DMS 273 treated with DMSO at 0.1 percent for 48 hours (cell line): Measurements from ENCODE around the gene TMEM242.
"Not testable (repeated sequence)": the region's sequence is repeated elsewhere in the genome, so short reads cannot be mapped to it uniquely, and the experiment has no call there.

Source experiments
- DNase-seq: peaks from one replicate; lab custom pipeline; 2025; lab: John Stamatoyannopoulos, UW

Gene TMEM242

DNA sequence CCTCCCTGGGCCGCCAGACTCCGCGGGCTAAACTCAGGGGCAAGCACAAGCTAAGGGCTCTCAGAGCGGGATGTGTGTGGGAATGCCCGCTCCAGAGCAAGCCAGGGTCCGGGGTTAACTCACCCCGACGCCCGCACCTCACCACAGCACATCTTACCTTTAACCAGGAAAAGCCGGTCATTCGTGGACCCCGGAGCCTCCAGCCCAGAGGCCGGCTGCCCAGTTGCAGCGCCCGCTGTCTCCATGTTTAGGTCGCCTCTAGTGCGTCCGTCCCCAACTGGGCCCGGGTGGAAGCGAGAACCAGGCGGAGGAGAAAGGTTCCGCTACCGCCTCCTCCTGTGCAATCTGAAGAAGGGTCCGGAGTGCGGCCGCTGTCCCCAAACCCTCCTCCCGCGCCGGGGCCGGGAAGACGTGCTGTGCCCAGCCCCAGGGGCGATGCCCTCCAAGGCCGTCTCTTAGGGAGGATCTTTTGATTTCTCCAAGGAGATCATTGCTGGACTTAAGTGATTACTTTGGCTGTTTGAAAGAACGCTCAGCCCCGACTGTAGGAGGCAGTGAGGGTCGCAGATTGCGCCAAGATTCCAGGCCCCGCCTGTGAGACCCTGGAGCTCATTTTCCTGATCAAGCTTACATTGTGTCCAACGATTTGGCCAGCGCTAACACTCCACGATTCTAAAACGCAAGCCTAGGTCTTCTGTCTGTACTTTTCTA, at the start of gene TMEM242:
Gene TMEM242, minus strand, starts transcription at position 265 of the 711 bp plus-strand sequence. Its CDS starts 20 bp downstream, at position 245.
- no peak for DNase-seq

DNA sequence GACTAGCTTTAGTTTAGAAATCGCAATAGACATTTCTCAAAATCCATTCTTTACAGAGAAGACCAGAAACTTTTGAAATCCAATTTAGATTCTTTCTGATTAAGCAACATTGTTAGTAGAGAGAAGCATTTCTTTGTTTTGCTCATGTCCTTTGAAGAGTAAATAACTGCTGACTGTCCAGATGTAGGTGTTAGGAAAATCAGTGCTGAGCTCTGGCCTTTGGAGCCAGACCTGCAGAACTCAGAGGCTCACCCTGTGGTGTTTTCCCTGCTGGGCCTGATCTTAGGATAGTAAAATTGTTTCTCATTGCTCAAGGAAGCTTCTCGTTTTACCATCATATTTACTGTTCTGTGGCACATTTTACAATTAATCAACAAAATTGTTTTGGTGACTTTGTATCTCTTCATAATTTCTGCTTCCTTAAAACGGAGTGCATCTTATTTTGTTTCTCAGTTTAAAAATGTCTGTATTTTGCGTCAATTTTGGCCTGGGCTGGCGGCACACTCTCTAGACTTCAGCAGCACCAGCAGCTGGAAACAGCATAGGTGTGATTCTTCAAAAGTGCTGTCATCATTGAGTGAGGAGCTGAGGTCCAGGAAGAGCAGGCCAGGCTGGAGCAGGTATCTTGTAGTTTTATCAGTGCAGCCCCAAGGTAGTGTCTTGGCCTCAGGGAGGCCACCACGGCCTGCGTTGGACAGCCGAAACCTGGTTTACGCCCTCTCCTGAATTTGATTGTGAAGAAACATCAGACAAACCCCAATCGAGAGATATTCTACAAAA, 49.4 kb upstream of the TMEM242 start:
- no peak for DNase-seq

DNA sequence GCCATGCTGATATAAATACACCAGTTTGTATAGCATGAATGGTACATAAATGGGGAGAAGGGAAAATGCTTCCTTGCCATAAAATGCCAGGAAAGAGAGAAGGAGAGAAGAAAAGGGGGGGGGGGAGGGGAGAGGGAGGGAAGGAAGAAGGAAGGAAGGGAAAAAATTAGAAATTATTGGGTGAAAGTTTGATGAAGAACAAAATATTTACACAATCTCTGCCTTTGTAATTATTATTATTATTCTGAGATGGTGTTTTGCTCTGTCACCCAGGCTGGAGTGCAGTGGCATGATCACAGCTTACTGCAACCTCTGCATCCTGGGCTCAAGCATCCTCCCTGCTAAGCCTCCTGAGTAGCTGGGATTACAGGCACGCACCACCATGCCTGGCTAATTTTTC, 47.4 kb upstream of the TMEM242 start:
- DNase-seq = no peak

DNA sequence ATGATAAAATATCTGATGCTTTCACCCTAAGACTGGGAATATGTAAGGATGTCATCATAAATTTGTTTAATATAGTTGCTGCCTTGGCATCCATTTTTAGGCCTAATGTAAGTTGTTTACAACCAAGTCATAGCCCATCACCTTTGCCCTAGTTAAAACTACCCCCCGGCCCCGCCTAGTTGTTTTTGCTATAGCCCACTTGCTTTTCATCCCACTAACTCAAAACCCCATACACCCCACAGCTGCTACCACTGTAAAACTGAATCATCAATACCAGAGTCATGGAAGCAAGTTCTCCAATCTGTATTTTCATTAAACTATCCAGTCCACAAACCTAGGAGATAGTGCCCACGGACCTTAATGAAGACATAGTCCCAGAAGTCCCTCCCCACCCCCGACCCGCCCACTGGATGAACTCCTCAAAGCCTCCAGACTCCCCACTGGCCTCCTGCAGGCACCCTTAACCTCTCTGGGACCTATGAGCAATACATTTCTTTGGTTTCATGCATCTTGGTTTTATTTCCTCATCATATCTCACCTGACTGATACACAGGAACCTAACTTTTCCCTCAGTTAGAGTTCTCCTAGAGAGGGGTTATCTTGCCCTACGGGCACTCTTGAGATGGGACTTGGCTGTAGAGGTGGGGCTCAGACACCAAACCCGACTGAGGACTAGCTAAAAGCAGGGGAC, 45.2 kb upstream of the TMEM242 start:
- no peak for DNase-seq

DNA sequence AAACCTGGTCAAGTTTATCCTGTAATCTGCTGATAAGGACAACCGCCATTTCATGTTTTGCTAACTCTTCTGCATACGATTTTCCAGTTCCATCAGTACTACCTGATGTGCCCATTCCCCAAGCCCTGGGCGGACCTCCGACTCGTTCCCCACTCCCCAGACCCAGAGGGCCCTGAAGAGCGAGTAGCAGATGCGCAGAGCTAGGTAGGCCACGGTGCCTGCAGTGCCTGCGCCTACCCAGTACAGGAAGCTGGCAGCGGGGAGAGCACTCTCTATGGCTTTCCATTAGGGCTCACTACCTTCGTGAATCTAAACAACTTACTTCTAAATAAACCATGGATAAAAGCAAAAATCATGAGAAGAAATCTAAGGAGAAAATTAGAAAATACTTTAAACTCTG, 43.3 kb upstream of the TMEM242 start:
- DNase-seq = no peak

DNA sequence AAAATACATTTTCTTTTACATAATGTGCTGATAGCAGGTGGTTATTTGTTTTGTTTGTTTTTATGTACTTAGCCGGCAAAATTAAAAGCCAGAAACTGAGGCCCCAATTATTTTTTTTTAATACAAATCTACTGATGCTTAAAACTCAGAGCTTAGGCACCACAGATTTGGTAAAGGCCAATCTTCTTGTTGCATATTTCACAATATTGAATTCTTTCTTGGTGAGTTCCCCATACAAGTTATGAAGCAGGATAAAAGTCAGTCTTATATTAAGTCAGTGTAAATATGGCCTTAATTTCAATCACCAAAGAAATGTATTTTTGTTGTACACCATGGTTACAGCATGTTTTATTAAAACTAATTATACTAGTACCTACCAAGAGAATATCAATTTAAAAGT, 41.4 kb upstream of the TMEM242 start:
- DNase-seq = no peak

DNA sequence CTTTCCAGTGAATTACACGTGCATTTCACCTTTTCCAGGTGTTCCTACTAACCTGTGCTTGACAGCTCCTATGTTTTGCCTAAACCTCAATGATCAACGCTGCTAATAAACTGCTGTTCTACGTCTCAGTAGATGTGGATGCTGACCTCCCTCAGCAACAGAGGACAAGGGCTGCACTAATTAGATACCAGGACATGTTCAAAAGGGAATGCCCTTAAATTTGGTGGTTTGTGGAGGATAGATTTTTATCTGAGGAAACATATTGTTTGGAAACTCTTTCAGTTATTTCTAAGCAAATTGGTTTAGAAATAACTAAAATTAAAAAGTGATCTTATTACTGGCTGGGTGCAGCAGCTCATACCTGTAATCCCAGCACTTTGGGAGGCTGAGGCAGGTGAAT, 38.6 kb upstream of the TMEM242 start:
- no peak for DNase-seq

DNA sequence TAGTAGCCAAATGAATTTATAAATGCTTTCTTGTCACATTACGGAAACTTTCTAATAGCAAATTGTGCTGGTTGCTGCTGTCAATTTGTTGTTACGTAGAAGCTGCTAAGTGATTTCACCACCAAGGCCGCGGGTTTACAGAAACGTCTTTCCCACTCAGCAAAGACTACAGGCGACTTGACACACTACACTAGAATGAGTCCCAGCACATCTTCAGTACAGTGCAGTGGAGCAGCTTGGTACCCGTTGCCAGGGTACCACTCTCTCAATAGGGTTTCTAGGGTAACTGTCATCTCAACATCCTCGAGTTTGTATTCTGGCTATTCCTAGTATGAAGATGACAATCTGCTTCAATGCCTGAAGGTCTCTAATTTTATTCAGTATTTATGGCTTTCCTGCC, 35.0 kb upstream of the TMEM242 start:
- no peak for DNase-seq

DNA sequence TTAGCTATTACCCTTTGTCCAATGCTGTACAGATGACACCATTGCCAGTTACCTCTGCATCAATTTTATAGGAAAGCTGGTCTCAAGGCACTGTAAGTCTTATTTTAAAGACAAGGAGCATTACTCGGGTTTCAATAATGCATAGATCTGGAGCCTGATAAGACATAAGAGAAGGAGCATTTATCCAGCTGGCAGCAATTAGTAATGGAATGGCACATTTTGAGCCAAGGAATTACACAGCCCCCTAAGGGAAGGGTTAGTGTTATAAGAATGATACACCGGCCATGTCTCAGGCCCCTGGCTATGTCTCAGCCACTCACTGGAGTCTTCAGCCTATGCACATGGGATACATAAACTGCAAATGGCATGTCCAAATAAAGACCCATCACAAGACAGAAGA, 23.1 kb upstream of the TMEM242 start:
- no peak for DNase-seq

DNA sequence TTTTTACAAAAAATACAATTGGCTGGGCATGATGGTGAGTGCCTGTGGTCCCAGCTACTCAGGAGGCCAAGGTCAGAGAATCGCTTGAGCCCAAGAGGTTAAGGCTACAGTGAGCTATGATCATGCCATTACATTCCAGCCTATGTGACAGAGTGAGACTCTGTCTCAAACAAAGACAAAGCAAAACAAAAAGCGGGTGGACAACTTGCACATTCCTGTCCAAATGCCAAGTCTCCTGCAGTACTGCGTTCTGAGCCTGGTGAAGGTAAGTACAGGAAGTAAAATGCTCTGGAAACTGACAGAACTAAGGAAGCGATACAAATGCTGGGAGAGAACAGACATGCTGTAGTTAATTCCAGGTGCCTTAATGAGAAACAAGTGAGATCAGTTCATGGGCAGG, 20.4 kb upstream of the TMEM242 start:
- DNase-seq = no peak

DNA sequence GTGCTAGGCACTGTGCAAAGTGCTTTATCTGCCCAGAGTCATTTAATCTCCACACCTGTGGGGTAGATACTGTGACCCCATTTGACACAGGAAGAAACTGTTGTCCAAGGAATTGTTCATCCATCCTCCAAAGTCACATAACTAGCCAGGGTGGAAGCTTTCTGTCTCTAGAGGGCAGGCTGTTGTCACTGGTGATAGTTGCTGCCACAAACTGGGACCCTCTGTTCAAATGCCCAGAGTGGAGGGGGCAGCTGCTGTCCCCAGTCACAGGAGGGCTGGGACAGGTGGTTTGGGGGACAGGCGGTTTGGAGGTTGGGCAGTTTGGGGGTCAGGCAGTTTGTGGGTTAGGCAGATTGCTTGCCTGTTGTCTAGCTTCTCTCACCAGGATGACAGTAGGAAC, 16.1 kb upstream of the TMEM242 start:
- DNase-seq = no peak

DNA sequence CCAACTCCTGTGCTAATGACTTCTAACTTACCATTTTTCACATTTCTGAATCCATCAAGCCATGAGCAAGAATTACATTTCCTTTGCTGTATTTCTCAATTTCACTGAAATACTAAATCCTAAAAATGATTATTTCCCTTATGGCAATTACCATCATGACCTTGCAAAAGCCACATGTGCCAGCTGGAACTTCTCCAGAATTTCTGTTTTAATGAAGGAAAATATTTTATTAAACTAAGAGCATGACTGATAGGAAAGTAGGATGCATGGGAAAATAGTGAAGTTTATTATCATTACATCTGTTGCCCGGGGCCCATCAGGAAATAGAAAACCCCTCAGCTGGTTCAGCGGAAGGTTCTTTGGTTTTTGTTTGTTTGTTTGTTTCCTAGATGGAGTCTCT, 14.4 kb upstream of the TMEM242 start:
- no peak for DNase-seq

DNA sequence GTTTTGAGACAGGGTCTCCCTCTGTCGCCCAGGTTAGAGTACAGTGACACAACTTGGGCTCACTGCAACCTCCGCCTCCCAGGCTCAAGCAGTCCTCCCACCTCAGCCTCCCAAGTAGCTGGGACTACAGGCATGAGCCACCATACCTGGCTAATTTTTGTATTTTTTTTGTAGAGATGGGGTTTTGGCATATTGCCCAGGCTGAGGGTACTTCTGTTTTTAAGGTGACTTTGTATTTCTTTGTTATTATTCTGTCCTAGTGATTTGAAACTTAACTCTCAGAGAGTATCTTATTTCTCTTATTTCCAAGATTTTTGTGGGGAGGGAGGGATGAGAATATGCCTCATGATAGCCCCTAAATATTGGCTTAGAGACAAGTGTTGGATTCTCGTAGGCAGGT, 14.0 kb upstream of the TMEM242 start:
- DNase-seq = not testable (repeated sequence)

DNA sequence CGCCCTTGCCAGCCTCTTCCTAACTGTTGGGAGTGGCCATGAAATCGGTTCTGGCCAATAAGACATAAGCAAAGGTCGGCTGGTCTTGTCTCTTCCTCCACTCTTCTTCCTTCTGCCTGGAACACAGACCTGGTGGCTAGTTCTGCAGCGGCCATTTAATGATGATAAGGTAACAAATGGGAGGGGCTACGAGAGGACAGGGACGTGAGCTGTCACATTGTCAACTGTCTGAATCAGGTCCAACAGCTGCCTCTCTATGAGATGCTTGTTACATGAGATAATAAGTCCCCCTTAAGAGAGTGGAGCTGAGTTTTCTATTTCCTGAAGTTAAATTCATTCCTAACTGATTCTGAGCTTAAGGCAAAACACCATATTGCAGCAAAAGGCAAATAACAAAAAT, 12.5 kb upstream of the TMEM242 start:
- DNase-seq = no peak

DNA sequence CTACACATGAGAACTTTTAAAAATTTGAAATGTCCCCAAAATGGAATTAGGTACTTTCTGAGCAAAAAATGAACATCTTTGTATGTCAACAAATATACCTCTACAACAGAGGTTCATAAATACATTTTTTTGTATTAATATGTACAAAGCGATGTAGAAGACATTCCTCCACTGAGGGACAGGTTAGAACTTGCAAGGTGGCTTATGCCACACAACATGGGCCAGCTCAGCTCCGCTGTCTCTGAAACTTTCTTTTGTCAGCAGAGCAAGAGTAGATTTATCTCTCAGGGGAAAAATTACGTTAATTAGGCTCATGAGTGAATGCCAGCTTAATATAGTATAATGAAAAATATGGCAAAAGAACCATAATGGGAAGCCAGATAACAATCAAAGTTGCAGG, 10.6 kb upstream of the TMEM242 start:
- no peak for DNase-seq

DNA sequence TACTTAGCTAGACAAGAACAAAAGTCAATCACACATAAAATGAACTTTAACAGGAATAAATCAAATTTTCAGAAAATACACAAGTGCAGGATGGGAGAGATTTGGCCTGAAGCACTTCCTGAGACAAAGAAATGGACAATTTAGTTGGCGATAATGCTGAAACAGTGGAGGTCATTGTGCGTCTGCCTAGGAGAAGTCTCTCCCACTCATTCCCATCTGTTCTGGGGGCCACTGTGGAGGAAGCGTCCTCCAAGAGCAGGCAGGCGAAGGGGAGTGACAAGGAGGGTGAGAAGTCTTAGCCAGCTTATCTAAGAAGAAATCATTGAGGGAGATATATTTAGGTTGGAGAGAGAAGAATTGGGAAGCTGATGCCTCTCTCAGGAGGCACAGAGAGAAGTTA, 10.2 kb upstream of the TMEM242 start:
- no peak for DNase-seq

DNA sequence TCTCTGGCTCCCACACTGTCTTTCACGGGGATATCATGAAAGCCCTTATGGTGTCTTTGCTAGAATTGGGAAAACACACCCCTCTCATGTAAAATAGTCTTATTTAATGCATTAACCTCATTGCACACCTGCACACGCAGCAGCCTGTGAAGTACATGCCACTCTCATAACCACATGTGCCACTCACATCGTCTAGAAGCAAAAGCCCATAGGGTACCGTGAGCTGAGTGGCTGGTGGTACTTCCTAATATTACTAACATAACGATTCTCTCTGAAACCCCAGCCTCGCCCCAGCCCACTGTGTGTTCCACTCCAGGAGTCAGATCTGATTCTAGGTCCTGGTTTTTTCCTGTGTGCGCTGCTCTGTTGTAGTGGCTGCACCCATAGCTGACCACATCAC, 9.5 kb upstream of the TMEM242 start:
- no peak for DNase-seq

DNA sequence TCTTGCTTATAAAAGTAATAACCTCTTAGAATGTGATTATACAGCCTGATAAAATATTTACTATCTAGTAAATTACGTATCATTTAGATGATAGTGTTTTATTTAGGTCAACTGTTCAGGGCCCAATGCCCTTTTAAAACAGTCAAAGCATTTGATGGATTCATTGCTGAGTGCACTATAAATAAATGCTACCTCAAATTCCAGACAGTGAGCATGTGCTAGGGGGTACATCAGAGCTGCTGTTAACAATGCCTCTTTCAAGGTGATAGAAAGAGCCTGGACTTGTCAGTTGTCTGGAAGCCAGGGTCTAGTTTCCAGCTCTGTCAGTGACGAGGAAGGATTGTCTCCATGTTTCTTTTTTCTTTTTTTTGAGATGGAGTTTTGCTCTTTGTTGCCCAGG, 7.5 kb upstream of the TMEM242 start:
- no peak for DNase-seq

DNA sequence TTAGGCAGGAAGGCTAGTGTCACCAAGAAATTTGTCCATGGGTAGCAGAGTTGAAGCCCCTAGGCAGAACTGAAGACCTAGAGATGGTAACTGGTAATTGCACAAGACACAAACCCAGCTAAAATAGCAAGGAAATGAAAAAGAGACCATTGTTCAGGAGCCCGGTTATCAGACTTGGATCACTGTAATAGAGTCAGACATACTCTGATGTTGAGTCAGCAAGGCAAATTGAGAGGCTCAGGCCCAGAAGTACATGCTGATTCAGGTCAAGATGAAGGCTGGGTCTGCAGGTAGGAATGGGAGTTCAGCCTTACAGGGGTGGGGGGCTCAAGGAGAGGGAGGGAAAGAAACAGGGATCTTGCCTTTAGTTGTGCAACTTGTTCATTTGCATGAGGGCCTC, 6.5 kb upstream of the TMEM242 start:
- DNase-seq = no peak

DNA sequence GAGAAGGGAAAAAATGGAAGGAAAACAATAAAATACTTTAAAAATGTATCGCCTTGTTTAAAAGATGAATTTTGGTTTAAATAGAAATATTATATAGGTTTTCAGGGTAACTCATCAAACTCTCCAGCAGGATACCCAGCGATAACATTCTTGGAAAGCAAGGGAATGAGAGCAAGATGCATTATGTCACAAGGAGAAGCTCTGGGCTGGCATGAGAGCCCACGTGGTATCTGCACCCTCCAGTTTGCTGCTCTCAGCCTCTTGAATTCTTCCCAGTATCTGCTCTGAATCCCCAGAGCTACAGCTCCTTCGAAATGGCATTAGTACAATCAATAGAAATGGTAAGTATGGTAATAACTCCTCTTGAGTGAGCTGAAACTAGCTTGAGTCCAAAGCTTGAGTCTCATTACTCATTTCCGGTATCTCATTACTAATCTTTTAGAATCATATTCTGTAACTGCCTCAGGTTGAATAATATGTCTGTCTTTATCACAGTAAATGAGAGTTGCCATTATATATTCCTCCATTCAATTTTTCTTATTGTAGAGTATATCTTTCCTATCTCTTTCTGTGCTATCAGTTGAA, 4.9 kb upstream of the TMEM242 start:
- no peak for DNase-seq

DNA sequence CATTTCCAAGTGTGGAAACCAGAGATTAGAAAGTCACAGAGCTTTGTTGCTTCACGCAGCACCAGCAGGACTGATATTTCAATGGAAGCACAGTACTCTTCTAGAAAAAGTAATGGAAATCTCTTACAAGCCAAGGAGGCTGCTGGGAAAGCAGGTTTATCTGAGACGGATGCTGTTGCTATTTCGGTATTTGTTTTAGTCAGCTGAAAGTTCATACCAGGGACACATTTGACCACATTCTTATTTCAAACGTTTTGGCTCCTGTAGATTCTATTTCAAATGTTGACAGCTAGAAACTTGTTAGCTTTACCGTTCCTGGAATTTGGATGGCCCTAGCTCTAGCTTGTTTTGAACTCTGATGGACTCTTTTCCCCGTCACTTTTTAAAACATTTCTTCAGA, 3.7 kb upstream of the TMEM242 start:
- DNase-seq = no peak

DNA sequence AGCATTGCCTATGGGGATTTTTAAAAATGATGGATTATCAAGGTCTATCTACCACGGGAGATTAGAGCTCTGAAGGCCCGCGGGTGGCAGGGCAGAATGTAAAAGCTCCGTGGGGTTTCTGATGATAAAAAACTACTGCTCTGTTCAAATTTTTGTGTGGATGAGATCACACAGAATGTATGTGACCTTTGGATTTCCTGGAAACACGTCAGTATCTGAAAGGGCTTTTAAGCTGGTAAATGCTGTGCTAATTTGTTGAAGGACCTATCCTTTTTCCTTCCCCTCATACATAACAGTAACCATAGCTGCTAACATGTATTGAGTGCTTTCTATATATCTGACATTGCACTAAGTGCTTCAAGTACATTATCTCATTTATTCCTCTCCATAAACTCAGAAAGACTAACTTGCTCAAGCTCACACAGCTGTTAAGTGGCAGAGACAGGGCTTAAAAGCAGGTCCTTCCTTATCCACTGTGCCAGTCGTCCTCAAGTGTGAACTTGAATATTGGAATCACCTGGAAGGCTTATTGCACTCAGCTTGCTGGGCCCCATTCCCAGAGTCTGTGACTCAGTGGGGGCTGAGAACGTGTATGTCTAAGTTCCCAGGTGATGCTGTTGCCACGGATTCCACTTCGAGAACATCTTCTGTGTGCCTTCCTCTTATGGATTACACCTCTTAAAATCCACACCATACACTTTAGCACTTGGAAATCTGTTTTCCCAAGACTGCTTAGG, 1.9 kb upstream of the TMEM242 start:
- DNase-seq = no peak
